Measurements from ENCODE around the gene ZNF454.

Gene ZNF454

GRCh38 chr5:178986326-178986960 lies 45.4 kb downstream of the ZNF454 start:
- H4K8ac ChIP-seq (ENCODE audit: low read length) = no peak overlapping the region
- no peak overlapping the region for H3K9ac ChIP-seq (ENCODE audit: low read length)
- no peak overlapping the region for H3K4me2 ChIP-seq (ENCODE audit: low read length, poor library complexity, severe bottlenecking)
- WGBS = 93% methylated on average over 41 of the region's 43 CpGs
- DNase-seq = no peak
- no peak overlapping the region for H2BK5ac ChIP-seq (ENCODE audit: low read depth, low read length, poor library complexity, severe bottlenecking)
- H3K27me3 ChIP-seq (ENCODE audit: control insufficient read depth in 1 of 2, insufficient read depth in 1 of 2, low read length in 2 of 2) = no peaks in the 10 kb centered on the region
- H3K79me1 ChIP-seq (replicated peaks; ENCODE audit: low read length, poor library complexity, severe bottlenecking) = no peaks in the 10 kb centered on the region
- no peak overlapping the region for H2AK5ac ChIP-seq (ENCODE audit: low read length, severe bottlenecking)
- H3K4me1 ChIP-seq (ENCODE audit: control insufficient read depth, insufficient read depth, low read depth, low read length) = no peaks in the 10 kb centered on the region
- no peak overlapping the region for H2BK12ac ChIP-seq (ENCODE audit: low read length in 2 of 2)
- H3K4me3 ChIP-seq (ENCODE audit: insufficient read depth in 1 of 2, low read depth in 1 of 2, low read length in 2 of 2) = no peak overlapping the region
- no peak overlapping the region for H4K91ac ChIP-seq (ENCODE audit: low read length)
- no peak overlapping the region for H3K14ac ChIP-seq (ENCODE audit: low read length in 2 of 2)
- H3K4ac ChIP-seq (ENCODE audit: low read depth in 1 of 2, low read length in 2 of 2) = no peak overlapping the region
- H2BK120ac ChIP-seq (ENCODE audit: low read depth, low read length) = no peak overlapping the region
- H3K27ac ChIP-seq (ENCODE audit: low read length, poor library complexity, severe bottlenecking) = no peak overlapping the region
- H3K23ac ChIP-seq (ENCODE audit: low read length in 2 of 2) = no peak overlapping the region
- no peaks in the 10 kb centered on the region for H3K36me3 ChIP-seq (ENCODE audit: control insufficient read depth in 1 of 2, insufficient read depth in 2 of 2, low read depth in 1 of 2, low read length in 2 of 2)
- no peak overlapping the region for H2AFZ ChIP-seq (ENCODE audit: low read depth, low read length)
- H3K9me3 ChIP-seq (ENCODE audit: control insufficient read depth, low read length) = peaks cover 34% of the 10 kb centered on the region
- H2BK15ac ChIP-seq (ENCODE audit: low read depth, poor library complexity, severe bottlenecking) = no peak overlapping the region
- H3K18ac ChIP-seq (ENCODE audit: low read depth in 1 of 2, low read length in 2 of 2) = no peak overlapping the region

DNA sequence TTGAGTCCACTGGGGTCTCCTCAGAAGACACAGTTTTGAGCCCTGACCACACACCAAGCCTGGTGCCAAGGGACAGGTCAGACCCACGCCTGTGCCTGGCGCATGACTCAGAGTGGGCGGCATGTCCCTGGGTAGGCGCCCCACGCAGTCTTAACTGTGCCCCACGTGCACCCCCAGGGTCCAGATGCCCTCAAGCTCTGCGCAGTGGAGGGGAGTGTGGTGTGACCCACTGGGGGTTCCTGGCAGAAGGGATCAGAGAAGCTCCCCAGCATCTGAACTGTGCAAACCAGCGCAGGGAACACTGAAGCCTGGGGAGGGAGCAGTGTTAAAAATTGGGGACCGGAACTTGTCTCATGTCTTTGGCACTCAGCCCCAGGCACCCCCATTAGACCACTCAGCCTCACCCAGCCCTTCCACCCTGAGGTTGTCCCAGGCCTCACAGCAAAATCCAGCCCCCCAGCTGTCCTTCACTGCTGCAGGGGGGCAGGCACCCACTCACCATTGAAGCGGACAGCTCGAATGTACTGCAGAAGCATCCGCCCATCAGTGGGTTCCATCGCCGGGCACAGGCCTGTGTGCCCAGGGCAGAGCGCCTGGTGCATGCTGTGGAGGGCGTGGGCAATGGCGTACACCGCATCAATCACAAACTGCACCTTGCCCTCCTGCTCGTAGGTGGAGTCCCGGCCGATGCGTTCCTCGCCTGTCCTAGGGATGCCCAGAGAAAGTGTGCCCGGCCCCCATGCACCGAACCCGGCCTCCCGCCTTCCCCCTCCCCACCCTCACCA lies 47.6 kb downstream of the ZNF454 start:
- H2BK120ac ChIP-seq (ENCODE audit: low read depth, low read length) = no peak overlapping the region
- no peak overlapping the region for H4K8ac ChIP-seq (ENCODE audit: low read length)
- no peak overlapping the region for H2AFZ ChIP-seq (ENCODE audit: low read depth, low read length)
- no peak for DNase-seq
- WGBS = 83% methylated on average over 26 of the region's 27 CpGs
- H3K27me3 ChIP-seq (ENCODE audit: control insufficient read depth in 1 of 2, insufficient read depth in 1 of 2, low read length in 2 of 2) = peaks cover 0 to 13% of the 10 kb centered on the region in 2 experiments
- no peak overlapping the region for H3K4me3 ChIP-seq (ENCODE audit: insufficient read depth in 1 of 2, low read depth in 1 of 2, low read length in 2 of 2)
- H3K18ac ChIP-seq (ENCODE audit: low read depth in 1 of 2, low read length in 2 of 2) = no peak overlapping the region
- H3K36me3 ChIP-seq (ENCODE audit: control insufficient read depth in 1 of 2, insufficient read depth in 2 of 2, low read depth in 1 of 2, low read length in 2 of 2) = no peaks in the 10 kb centered on the region
- no peak overlapping the region for H2BK5ac ChIP-seq (ENCODE audit: low read depth, low read length, poor library complexity, severe bottlenecking)
- no peak overlapping the region for H3K27ac ChIP-seq (ENCODE audit: low read length, poor library complexity, severe bottlenecking)
- no peak overlapping the region for H2BK15ac ChIP-seq (ENCODE audit: low read depth, poor library complexity, severe bottlenecking)
- H2AK5ac ChIP-seq (ENCODE audit: low read length, severe bottlenecking) = no peak overlapping the region
- H3K14ac ChIP-seq (ENCODE audit: low read length in 2 of 2) = no peak overlapping the region
- no peak overlapping the region for H3K4me2 ChIP-seq (ENCODE audit: low read length, poor library complexity, severe bottlenecking)
- H3K23ac ChIP-seq (ENCODE audit: low read length in 2 of 2) = no peak overlapping the region
- H3K79me1 ChIP-seq (replicated peaks; ENCODE audit: low read length, poor library complexity, severe bottlenecking) = no peaks in the 10 kb centered on the region
- no peak overlapping the region for H2BK12ac ChIP-seq (ENCODE audit: low read length in 2 of 2)
- no peak overlapping the region for H4K91ac ChIP-seq (ENCODE audit: low read length)
- no peak overlapping the region for H3K9ac ChIP-seq (ENCODE audit: low read length)
- H3K9me3 ChIP-seq (ENCODE audit: control insufficient read depth, low read length) = peaks cover 29% of the 10 kb centered on the region
- no peak overlapping the region for H3K4ac ChIP-seq (ENCODE audit: low read depth in 1 of 2, low read length in 2 of 2)
- H3K4me1 ChIP-seq (ENCODE audit: control insufficient read depth, insufficient read depth, low read depth, low read length) = no peaks in the 10 kb centered on the region

- Histone ChIP-seq H2BK15ac (ENCODE audit: low read depth, poor library complexity, severe bottlenecking) (no peak overlapping the region), H2BK12ac (ENCODE audit: low read length in 2 of 2) (no peak overlapping the region), H3K9ac (ENCODE audit: low read length) (no peak overlapping the region), H4K8ac (ENCODE audit: low read length) (no peak overlapping the region), H3K4me3 (ENCODE audit: insufficient read depth in 1 of 2, low read depth in 1 of 2, low read length in 2 of 2) (no peak overlapping the region), H2BK120ac (ENCODE audit: low read depth, low read length) (no peak overlapping the region), H2AFZ (ENCODE audit: low read depth, low read length) (no peak overlapping the region), H4K91ac (ENCODE audit: low read length) (no peak overlapping the region), H2BK5ac (ENCODE audit: low read depth, low read length, poor library complexity, severe bottlenecking) (no peak overlapping the region), H3K79me1 (replicated peaks; ENCODE audit: low read length, poor library complexity, severe bottlenecking) (no peaks in the 10 kb centered on the region), H3K27me3 (ENCODE audit: control insufficient read depth in 1 of 2, insufficient read depth in 1 of 2, low read length in 2 of 2) (peaks cover 0 to 18% of the 10 kb centered on the region in 2 experiments), H3K36me3 (ENCODE audit: control insufficient read depth in 1 of 2, insufficient read depth in 2 of 2, low read depth in 1 of 2, low read length in 2 of 2) (no peaks in the 10 kb centered on the region), H3K9me3 (ENCODE audit: control insufficient read depth, low read length) (peaks cover 29% of the 10 kb centered on the region), H3K4me1 (ENCODE audit: control insufficient read depth, insufficient read depth, low read depth, low read length) (no peaks in the 10 kb centered on the region), H3K4ac (ENCODE audit: low read depth in 1 of 2, low read length in 2 of 2) (no peak overlapping the region), H3K27ac (ENCODE audit: low read length, poor library complexity, severe bottlenecking) (no peak overlapping the region), H2AK5ac (ENCODE audit: low read length, severe bottlenecking) (no peak overlapping the region), H3K4me2 (ENCODE audit: low read length, poor library complexity, severe bottlenecking) (no peak overlapping the region), H3K23ac (ENCODE audit: low read length in 2 of 2) (no peak overlapping the region), H3K14ac (ENCODE audit: low read length in 2 of 2) (no peak overlapping the region), H3K18ac (ENCODE audit: low read depth in 1 of 2, low read length in 2 of 2) (no peak overlapping the region)
- whole genome bisulfite sequencing = 72% methylated on average over 7 of the region's 7 CpGs
- DNase-seq = no peak
These were observed 48.3 kb downstream of the ZNF454 start for GRCh38 chr5:178989311-178989710.

DNA sequence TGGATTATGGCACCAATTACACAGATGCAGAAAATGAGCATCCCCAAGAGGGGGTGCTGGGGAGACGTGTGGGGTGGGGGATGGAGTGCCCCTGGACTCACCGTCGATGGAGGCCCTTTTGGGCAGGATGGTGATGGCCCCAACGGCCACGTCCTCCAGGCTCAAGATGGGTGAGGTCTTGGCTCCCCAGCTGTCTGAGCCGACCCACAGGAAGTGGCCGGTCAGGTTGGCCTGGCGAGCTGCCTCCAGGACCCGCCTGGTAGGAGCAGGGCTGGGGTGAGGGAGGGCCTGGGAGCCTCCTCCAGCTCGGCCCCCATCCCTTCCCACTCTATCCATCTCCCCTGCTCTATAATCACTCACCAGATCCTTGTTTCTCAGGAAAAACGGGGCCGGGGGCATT lies 49.5 kb downstream of the ZNF454 start:
- H3K18ac ChIP-seq (ENCODE audit: low read depth in 1 of 2, low read length in 2 of 2) = no peak overlapping the region
- WGBS = 61% methylated on average over 6 of the region's 12 CpGs
- H2BK5ac ChIP-seq (ENCODE audit: low read depth, low read length, poor library complexity, severe bottlenecking) = no peak overlapping the region
- H3K14ac ChIP-seq (ENCODE audit: low read length in 2 of 2) = no peak overlapping the region
- no peak for DNase-seq
- peaks cover 22% of the 10 kb centered on the region for H3K9me3 ChIP-seq (ENCODE audit: control insufficient read depth, low read length)
- no peak overlapping the region for H2AK5ac ChIP-seq (ENCODE audit: low read length, severe bottlenecking)
- no peak overlapping the region for H4K8ac ChIP-seq (ENCODE audit: low read length)
- H3K9ac ChIP-seq (ENCODE audit: low read length) = no peak overlapping the region
- peaks cover 2% of the 10 kb centered on the region for H3K4me1 ChIP-seq (ENCODE audit: control insufficient read depth, insufficient read depth, low read depth, low read length)
- H3K4ac ChIP-seq (ENCODE audit: low read depth in 1 of 2, low read length in 2 of 2) = no peak overlapping the region
- H3K4me2 ChIP-seq (ENCODE audit: low read length, poor library complexity, severe bottlenecking) = no peak overlapping the region
- no peak overlapping the region for H2BK120ac ChIP-seq (ENCODE audit: low read depth, low read length)
- no peak overlapping the region for H3K27ac ChIP-seq (ENCODE audit: low read length, poor library complexity, severe bottlenecking)
- peaks cover 3 to 20% of the 10 kb centered on the region in 2 experiments for H3K27me3 ChIP-seq (ENCODE audit: control insufficient read depth in 1 of 2, insufficient read depth in 1 of 2, low read length in 2 of 2)
- H2BK15ac ChIP-seq (ENCODE audit: low read depth, poor library complexity, severe bottlenecking) = no peak overlapping the region
- no peak overlapping the region for H3K23ac ChIP-seq (ENCODE audit: low read length in 2 of 2)
- H3K4me3 ChIP-seq (ENCODE audit: insufficient read depth in 1 of 2, low read depth in 1 of 2, low read length in 2 of 2) = no peak overlapping the region
- no peaks in the 10 kb centered on the region for H3K79me1 ChIP-seq (replicated peaks; ENCODE audit: low read length, poor library complexity, severe bottlenecking)
- no peak overlapping the region for H4K91ac ChIP-seq (ENCODE audit: low read length)
- no peak overlapping the region for H2BK12ac ChIP-seq (ENCODE audit: low read length in 2 of 2)
- no peak overlapping the region for H2AFZ ChIP-seq (ENCODE audit: low read depth, low read length)
- H3K36me3 ChIP-seq (ENCODE audit: control insufficient read depth in 1 of 2, insufficient read depth in 2 of 2, low read depth in 1 of 2, low read length in 2 of 2) = no peaks in the 10 kb centered on the region
